ENCODE results near the gene TBXA2R.

GRCh38 chr19:3606690-3607289 is at the start of gene TBXA2R:
- TF ChIP-seq EZH2 (IDR thresholded peaks at IDR 0.05; ENCODE audit: borderline replicate concordance, low read length): no peak
- TF ChIP-seq CTCF (IDR thresholded peaks at IDR 0.05; ENCODE audit: low read length): no peak

Data from OCI-LY1 (cell line).